Mammary epithelial cell (primary cell): ENCODE results near the gene MAPRE3.

ENCODE experiments used
- EZH2 ChIP-seq: IDR thresholded peaks from 2 replicates; pipeline ENCODE4 v1.6.1; 2012; ENCODE audit warnings: low read length, inconsistent platforms, borderline replicate concordance
- TF ChIP-seq, protein P1 (sequence below), 2 donors: IDR thresholded peaks in 1 of 2; conservative IDR thresholded peaks in 1 of 2; 2 replicates each; pipeline ENCODE4 v1.5.1; 2011 to 2012; ENCODE audit warnings: inconsistent platforms in 2 of 2, low read length in 2 of 2, mild to moderate bottlenecking in 2 of 2, control low read depth in 1 of 2, low read depth in 1 of 2; ENCODE audit not compliant: insufficient read depth in 1 of 2; ENCODE audit errors: extremely low read depth in 1 of 2

DNA sequence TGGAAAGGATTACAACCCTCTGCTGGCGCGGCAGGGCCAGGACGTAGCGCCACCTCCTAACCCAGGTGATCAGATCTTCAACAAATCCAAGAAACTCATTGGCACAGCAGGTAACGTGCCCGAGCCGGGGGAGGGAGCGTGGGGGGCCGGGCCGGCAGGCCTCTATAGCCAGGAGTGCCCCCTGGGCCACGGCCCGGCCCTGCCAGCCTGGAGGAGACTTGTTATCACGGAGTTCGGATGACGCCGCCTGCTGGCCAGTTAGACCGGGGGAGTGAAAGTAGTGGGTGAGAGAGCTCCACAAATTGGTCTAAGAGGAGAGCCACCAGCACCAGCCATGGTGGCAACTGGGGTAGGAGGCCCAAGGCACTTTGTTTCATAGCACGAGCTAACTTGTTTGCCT, 53.8 kb downstream of the MAPRE3 start:
- TF ChIP-seq, protein P1, sequence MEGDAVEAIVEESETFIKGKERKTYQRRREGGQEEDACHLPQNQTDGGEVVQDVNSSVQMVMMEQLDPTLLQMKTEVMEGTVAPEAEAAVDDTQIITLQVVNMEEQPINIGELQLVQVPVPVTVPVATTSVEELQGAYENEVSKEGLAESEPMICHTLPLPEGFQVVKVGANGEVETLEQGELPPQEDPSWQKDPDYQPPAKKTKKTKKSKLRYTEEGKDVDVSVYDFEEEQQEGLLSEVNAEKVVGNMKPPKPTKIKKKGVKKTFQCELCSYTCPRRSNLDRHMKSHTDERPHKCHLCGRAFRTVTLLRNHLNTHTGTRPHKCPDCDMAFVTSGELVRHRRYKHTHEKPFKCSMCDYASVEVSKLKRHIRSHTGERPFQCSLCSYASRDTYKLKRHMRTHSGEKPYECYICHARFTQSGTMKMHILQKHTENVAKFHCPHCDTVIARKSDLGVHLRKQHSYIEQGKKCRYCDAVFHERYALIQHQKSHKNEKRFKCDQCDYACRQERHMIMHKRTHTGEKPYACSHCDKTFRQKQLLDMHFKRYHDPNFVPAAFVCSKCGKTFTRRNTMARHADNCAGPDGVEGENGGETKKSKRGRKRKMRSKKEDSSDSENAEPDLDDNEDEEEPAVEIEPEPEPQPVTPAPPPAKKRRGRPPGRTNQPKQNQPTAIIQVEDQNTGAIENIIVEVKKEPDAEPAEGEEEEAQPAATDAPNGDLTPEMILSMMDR (conservative IDR thresholded peaks at IDR 0.05 in 1 of 2, IDR thresholded peaks at IDR 0.05 in 1 of 2; ENCODE audit: extremely low read depth in 1 of 2, insufficient read depth in 1 of 2, low read depth in 1 of 2, low read length in 2 of 2), result peak in 1 of 2 donors; percentile 2
- no peak for TF ChIP-seq EZH2
